Immature natural killer cell (primary cell): ENCODE results near the gene ZNF689. TPM values are rescaled to one million over a fixed set of nuclear protein-coding genes. Genes with fewer than 3 reads are reported as not detected.
"Not testable (repeated sequence)": the region's sequence is repeated elsewhere in the genome, so short reads cannot be mapped to it uniquely, and the experiment has no call there.

ENCODE experiments used
- DNase-seq, 3 donors: peaks; one replicate each; pipeline ENCODE4 v3.0.0; 2022; ENCODE audit warnings: mixed read lengths in 1 of 3
- H3K27ac Mint-ChIP-seq, 6 donors: one replicate each; pipeline ENCODE4 v1.8.0; 2020; ENCODE audit warnings: mixed read lengths in 6 of 6, mild to moderate bottlenecking in 5 of 6, inconsistent platforms in 4 of 6, moderate library complexity in 3 of 6
- H3K27me3 Mint-ChIP-seq, 3 donors: one replicate each; pipeline ENCODE4 v1.8.0; 2020 to 2021; ENCODE audit warnings: low read depth in 3 of 3, mild to moderate bottlenecking in 3 of 3, mixed read lengths in 3 of 3, moderate library complexity in 3 of 3, inconsistent platforms in 1 of 3
- H3K36me3 Mint-ChIP-seq, 3 donors: one replicate each; pipeline ENCODE4 v1.8.0; 2020; ENCODE audit warnings: mixed read lengths in 3 of 3, inconsistent platforms in 2 of 3, mild to moderate bottlenecking in 2 of 3
- H3K4me1 Mint-ChIP-seq, 2 donors: one replicate each; pipeline ENCODE4 v1.8.0; 2020; ENCODE audit warnings: inconsistent platforms in 2 of 2, mild to moderate bottlenecking in 2 of 2, mixed read lengths in 2 of 2, moderate library complexity in 1 of 2
- H3K4me3 Mint-ChIP-seq, 5 donors: one replicate each; pipeline ENCODE4 v1.8.0; 2020; ENCODE audit warnings: mild to moderate bottlenecking in 5 of 5, mixed read lengths in 5 of 5, inconsistent platforms in 3 of 5, moderate library complexity in 3 of 5
- H3K9me3 Mint-ChIP-seq, 6 donors: one replicate each; pipeline ENCODE4 v1.8.0; 2020; ENCODE audit warnings: mild to moderate bottlenecking in 6 of 6, mixed read lengths in 6 of 6, inconsistent platforms in 4 of 6, moderate library complexity in 3 of 6
- polyA plus RNA-seq, 3 donors: library from polyadenylated mRNA; unstranded; fragments of 300-500 nt; fragmentation: Illumina TruSeq; gene quantifications; one replicate each; pipeline ENCODE4 v1.2.3, GENCODE V29; 2021

Gene ZNF689
- polyA plus RNA-seq, 3 donors from 2014 or later, result 7.5 to 14.7 (median 8.4) TPM

DNA sequence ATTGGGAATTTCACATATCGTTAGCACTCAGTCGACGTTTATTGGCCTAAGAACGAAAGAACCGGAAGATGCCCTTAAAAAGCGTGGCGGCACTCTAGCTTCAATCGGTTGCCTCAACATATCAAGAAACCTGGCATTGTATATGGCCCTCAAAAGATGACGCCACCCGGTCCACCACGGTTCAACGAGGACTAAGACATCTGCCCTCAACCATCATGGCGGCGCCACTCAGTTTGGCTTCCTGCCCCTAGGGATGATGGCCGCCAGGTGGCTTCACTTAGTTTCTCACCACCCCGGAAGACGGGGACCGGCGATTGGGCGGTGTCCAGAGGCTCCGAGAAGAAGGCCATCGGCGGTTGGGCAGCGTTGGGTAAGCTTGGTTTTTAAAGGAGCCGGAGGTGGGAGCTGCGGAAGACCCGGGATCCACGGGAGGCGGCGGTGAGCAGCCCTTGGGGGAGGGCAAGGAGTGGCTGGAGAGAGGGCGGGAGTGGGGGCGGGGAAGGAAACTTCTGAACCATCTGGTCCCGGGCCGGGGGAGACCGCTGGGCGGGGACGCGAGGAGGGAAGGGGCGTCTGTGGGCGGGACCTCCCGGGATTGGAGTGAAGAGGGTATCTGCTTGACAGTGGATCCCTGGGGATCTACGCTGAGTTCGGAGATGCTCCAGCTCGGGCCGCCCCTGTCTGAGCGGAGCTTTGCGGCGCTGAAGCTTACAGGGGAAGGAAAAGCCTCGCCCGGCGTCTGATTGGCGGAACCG lies 40.4 kb upstream of the ZNF689 start, which contains the start of gene PRR14:
Gene PRR14, plus strand, starts transcription at position 592 of the 755 bp plus-strand sequence. CDS start 686 bp downstream, outside the sequence.
- H3K4me3 Mint-ChIP-seq, result peak within 1 kb of the TSS; percentile 94 to 100 (median 98)
- peaks cover 31 to 33% of the 10 kb centered on the region in 2 donors for H3K4me1 Mint-ChIP-seq
- peaks cover 0 to 6% (median 0%) of the 10 kb centered on the region in 3 donors for H3K36me3 Mint-ChIP-seq
- peak; percentile 97 to 98 (median 97) for DNase-seq
- H3K27me3 Mint-ChIP-seq, result peaks cover 2 to 10% (median 8%) of the 10 kb centered on the region in 3 donors
- H3K27ac Mint-ChIP-seq, result peak within 1 kb of the TSS; percentile 96 to 99 (median 98)
- no peaks in the 10 kb centered on the region for H3K9me3 Mint-ChIP-seq

DNA sequence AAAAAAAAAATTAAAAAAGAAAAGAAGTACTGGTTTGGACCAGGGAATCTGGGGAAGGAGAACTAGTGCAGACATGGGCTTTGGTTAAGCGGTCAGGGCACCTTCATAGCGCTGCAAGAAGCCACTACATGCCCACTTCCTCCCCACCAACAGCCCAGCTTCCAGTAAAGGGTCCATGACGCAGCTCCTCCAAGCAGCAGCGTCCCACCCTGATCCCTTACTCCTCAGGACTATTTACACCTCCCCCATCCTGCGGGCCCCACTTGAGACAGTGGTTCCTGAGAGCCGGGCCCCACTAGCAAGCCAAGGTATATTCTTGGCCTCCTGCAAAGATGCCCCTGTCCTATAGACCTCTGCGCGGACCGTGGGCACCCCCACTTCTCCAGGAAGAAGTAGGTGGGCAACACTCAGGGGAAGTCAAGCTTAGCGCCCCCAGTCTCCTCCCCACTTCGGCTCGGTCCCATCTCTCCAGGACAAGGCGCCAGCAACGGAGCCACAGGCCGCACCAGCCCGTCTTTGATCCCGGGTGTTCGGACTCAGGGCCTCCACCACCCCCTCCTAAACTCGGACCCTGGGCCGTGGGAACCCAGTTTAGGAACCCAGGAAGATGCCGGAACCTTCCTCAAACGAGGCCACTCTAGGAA lies 39.7 kb upstream of the ZNF689 start:
- H3K27ac Mint-ChIP-seq, result peak overlapping the region; percentile 96 to 99 (median 98)
- no peaks in the 10 kb centered on the region for H3K9me3 Mint-ChIP-seq
- DNase-seq, result peak; percentile 72 to 79 (median 74)
- H3K4me3 Mint-ChIP-seq, result peak overlapping the region; percentile 94 to 100 (median 98)
- H3K27me3 Mint-ChIP-seq, result peaks cover 2 to 10% (median 8%) of the 10 kb centered on the region in 3 donors
- H3K4me1 Mint-ChIP-seq, result peaks cover 31 to 33% of the 10 kb centered on the region in 2 donors
- peaks cover 0 to 4% (median 0%) of the 10 kb centered on the region in 3 donors for H3K36me3 Mint-ChIP-seq

GRCh38 chr16:30647274-30647571 lies 37.0 kb upstream of the ZNF689 start:
- DNase-seq, result no peak
- no peaks in the 10 kb centered on the region for H3K9me3 Mint-ChIP-seq
- peaks cover 2 to 10% (median 8%) of the 10 kb centered on the region in 3 donors for H3K27me3 Mint-ChIP-seq
- peaks cover 0 to 2% (median 0%) of the 10 kb centered on the region in 3 donors for H3K36me3 Mint-ChIP-seq
- H3K4me3 Mint-ChIP-seq, result no peak overlapping the region
- no peak overlapping the region for H3K27ac Mint-ChIP-seq
- H3K4me1 Mint-ChIP-seq, result peaks cover 22 to 27% of the 10 kb centered on the region in 2 donors

- Mint-ChIP-seq H3K4me1 (peaks cover 15 to 17% of the 10 kb centered on the region in 2 donors), H3K27ac (no peak overlapping the region)
Observed at GRCh38 chr16:30645727-30646126, 35.5 kb upstream of the ZNF689 start.

DNA sequence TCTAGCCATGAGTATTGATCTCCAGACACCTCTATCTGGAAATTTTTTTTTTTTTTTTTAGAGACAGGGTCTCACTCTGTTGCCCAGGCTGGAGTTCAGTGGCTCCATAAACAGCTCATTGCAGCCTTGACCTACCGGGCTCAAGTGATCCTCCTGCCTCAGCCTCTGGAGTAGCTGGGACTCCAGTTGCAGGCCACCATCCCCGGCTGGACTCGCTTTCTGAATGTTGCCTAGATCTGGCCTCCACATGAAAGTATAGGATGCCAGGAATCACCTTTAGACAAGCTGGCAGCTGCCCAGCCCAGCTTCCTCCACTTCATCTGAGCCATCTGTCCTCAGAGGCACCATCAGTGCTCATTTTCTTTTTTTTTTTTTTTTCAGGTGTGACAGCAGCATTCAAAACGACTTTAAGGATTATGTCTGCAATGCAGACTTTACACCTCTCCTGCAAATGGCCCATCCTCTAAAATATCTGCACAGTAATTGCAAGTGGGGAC lies 34.2 kb upstream of the ZNF689 start:
- H3K4me1 Mint-ChIP-seq, result peaks cover 2 to 5% of the 10 kb centered on the region in 2 donors
- no peak for DNase-seq
- H3K4me3 Mint-ChIP-seq, result no peak overlapping the region
- no peaks in the 10 kb centered on the region for H3K36me3 Mint-ChIP-seq
- no peak overlapping the region for H3K27ac Mint-ChIP-seq
- no peaks in the 10 kb centered on the region for H3K9me3 Mint-ChIP-seq
- H3K27me3 Mint-ChIP-seq, result no peaks in the 10 kb centered on the region

More at GRCh38 chr16:30645727-30646126, 35.5 kb upstream of the ZNF689 start:
- H3K36me3 Mint-ChIP-seq, result no peaks in the 10 kb centered on the region
- peaks cover 2 to 5% (median 2%) of the 10 kb centered on the region in 3 donors for H3K27me3 Mint-ChIP-seq
- no peak overlapping the region for H3K4me3 Mint-ChIP-seq
- no peaks in the 10 kb centered on the region for H3K9me3 Mint-ChIP-seq
- no peak for DNase-seq

- H3K36me3 Mint-ChIP-seq, result no peaks in the 10 kb centered on the region
- H3K4me1 Mint-ChIP-seq, result no peaks in the 10 kb centered on the region
- DNase-seq, result no peak
- H3K27me3 Mint-ChIP-seq, result no peaks in the 10 kb centered on the region
- no peak overlapping the region for H3K27ac Mint-ChIP-seq
- no peaks in the 10 kb centered on the region for H3K9me3 Mint-ChIP-seq
- H3K4me3 Mint-ChIP-seq, result no peak overlapping the region
Observed at GRCh38 chr16:30641378-30641982, 31.3 kb upstream of the ZNF689 start.

DNA sequence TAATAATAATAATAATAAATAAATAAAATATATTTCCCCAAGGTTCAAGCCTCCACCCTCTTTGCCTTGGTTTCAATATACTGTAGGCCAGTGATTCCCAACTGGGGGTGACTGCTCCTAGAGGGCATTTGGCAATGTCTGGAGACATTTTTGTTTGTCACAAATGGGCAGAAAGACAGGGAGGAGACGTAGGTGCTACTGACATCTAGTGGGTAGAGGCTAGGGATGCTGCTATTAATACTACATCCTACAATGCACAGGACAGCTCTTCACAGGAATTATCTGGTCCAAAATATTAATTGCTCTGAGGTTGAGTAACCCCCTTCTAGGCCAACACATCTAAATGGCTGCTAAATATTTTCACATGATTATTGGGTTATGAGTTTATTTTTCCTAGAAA lies 27.8 kb upstream of the ZNF689 start:
- H3K4me1 Mint-ChIP-seq, result peaks cover 16 to 17% of the 10 kb centered on the region in 2 donors
- DNase-seq, result peak in 1 of 3 donors; percentile 25
- no peak overlapping the region for H3K4me3 Mint-ChIP-seq
- peaks cover 4 to 10% (median 7%) of the 10 kb centered on the region in 3 donors for H3K27me3 Mint-ChIP-seq
- no peaks in the 10 kb centered on the region for H3K9me3 Mint-ChIP-seq
- peak overlapping the region in 1 of 6 donors; percentile 80 for H3K27ac Mint-ChIP-seq
- H3K36me3 Mint-ChIP-seq, result no peaks in the 10 kb centered on the region

- H3K9me3 Mint-ChIP-seq, DNase-seq, H3K36me3 Mint-ChIP-seq, H3K27ac Mint-ChIP-seq, H3K4me3 Mint-ChIP-seq, H3K27me3 Mint-ChIP-seq: not testable (repeated sequence)
- H3K4me1 Mint-ChIP-seq, result peaks cover 16 to 17% of the 10 kb centered on the region in 2 donors
Observed at GRCh38 chr16:30637139-30637538, 26.9 kb upstream of the ZNF689 start.

GRCh38 chr16:30636599-30636998 lies 26.4 kb upstream of the ZNF689 start:
- Mint-ChIP-seq H3K4me3 (peak overlapping the region in 1 of 5 donors; percentile 30), H3K27me3 (peaks cover 4 to 10% (median 7%) of the 10 kb centered on the region in 3 donors), H3K27ac (no peak overlapping the region), H3K9me3 (no peaks in the 10 kb centered on the region), H3K36me3 (no peaks in the 10 kb centered on the region), H3K4me1 (peaks cover 16 to 17% of the 10 kb centered on the region in 2 donors)
- no peak for DNase-seq

GRCh38 chr16:30633526-30633925 lies 23.3 kb upstream of the ZNF689 start:
- Mint-ChIP-seq H3K27me3 (peaks cover 4 to 10% (median 7%) of the 10 kb centered on the region in 3 donors), H3K36me3 (no peaks in the 10 kb centered on the region)

GRCh38 chr16:30632454-30632853 lies 22.3 kb upstream of the ZNF689 start:
- H3K4me1 Mint-ChIP-seq, result peaks cover 21 to 23% of the 10 kb centered on the region in 2 donors
- not testable (repeated sequence) for H3K27ac Mint-ChIP-seq, H3K27me3 Mint-ChIP-seq, H3K9me3 Mint-ChIP-seq, H3K36me3 Mint-ChIP-seq, DNase-seq
- H3K4me3 Mint-ChIP-seq, result peak overlapping the region in 1 of 5 donors; percentile 7

More at GRCh38 chr16:30633526-30633925, 23.3 kb upstream of the ZNF689 start:
- Mint-ChIP-seq H3K9me3 (no peaks in the 10 kb centered on the region), H3K4me3 (peak overlapping the region; percentile 89 to 95 (median 91)), H3K4me1 (peaks cover 20 to 22% of the 10 kb centered on the region in 2 donors), H3K27ac (peak overlapping the region; percentile 96 to 99 (median 98))
- no peak for DNase-seq

- Mint-ChIP-seq H3K36me3 (no peaks in the 10 kb centered on the region), H3K4me1 (peaks cover 7 to 8% of the 10 kb centered on the region in 2 donors), H3K27me3 (peaks cover under 1 to 3% (median 2%) of the 10 kb centered on the region in 3 donors), H3K27ac (peak overlapping the region in 5 of 6 donors; percentile 49 to 92 (median 79)), H3K9me3 (no peaks in the 10 kb centered on the region), H3K4me3 (peak overlapping the region in 3 of 5 donors; percentile 54 to 86 (median 62))
- DNase-seq, result peak; percentile 69 to 76 (median 69)
Observed at GRCh38 chr16:30628628-30629540, 18.7 kb upstream of the ZNF689 start.

- Mint-ChIP-seq H3K27me3 (peaks cover 0 to 3% (median 2%) of the 10 kb centered on the region in 3 donors), H3K4me1 (peaks cover 5 to 6% of the 10 kb centered on the region in 2 donors), H3K27ac (no peak overlapping the region), H3K9me3 (no peaks in the 10 kb centered on the region), H3K4me3 (no peak overlapping the region), H3K36me3 (no peaks in the 10 kb centered on the region)
- DNase-seq, result no peak
Observed at GRCh38 chr16:30626236-30626635, 16.0 kb upstream of the ZNF689 start.
